Left colon (tissue), 2 donors: ENCODE data around the gene MXI1. TPM values are rescaled to one million over a fixed set of nuclear protein-coding genes. Genes with fewer than 3 reads are reported as not detected.
A peak's percentile ranks its signal among the peaks of the same experiment; 100 is the strongest.

Experiments
- ATAC-seq: fragments of 200-7000 bp; cut with Tn5 transposase; one replicate; pipeline ENCODE4 v1.9.1; 2020; ENCODE audit warnings: mild to moderate bottlenecking, moderate library complexity
- DNase-seq, 2 donors: peaks; one replicate each; pipeline ENCODE4 v3.0.0-alpha.2; 2020
- intact Hi-C, 2 donors: fragments of 100-400 bp; cut with DNase I in 1 of 2; cut with micrococcal nuclease in 1 of 2; formaldehyde crosslinking; loops; one replicate each; pipeline versions ENCODE4 v1.11.2 to v1.14.0; 2022; cut with DNase I, micrococcal nuclease
- total RNA-seq, 2 donors: library from RNA; stranded (reverse); fragmentation: NEBNext Ultra II Directional; extraction: Animal tissue kit (Norgen Biotek cat#: 25700); gene quantifications; one replicate each; pipeline ENCODE4 v1.2.1, GENCODE V29; 2021
- donor health status: DM: no; HTN: no; CAD: no.
- donor health status: DM: yes; HTN: yes; CAD: no.

Gene MXI1
- total RNA-seq, 2 donors from 2014 or later = 134 to 154 TPM

DNA sequence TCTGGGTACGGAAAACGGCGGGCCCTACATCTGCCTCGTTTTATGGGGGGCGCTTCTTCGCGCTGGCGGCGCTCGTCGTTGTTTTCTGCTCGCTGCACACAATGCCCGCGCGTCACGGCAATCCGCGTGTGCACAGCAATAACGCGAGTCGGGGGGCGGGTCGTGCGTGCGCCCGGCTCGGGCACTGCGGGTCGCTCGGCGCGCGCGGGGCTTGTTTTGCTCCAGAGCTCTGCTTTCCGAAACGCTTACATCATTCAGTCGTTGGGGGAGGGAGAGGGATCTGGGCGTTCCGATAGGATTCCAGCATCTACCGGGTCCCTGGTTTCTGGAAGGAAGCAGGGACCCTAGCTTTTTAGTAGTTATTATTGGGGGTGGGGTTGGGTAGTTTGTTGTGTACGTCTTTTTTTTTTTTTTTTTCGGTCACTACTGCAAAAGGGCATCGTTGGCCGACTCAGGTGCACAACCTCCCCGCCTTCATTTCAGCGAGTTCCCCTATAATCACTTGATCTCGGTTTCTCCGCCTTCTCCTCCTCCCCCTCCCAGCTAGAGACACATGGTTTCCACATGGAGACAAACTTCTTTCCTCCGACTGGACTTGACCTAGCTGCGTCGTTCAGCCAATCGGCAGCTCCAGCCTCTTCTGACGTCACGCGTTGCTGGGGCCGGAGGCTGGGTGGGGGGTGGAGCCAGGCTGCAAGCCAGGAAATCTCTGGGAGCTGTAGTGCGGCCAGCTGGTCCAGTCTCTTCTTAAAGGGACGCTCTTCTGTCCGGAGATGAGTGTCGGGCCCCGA, 3.5 kb downstream of the MXI1 start:
- ATAC-seq = peak; percentile 73
- intact Hi-C loops = no loop called here

DNA sequence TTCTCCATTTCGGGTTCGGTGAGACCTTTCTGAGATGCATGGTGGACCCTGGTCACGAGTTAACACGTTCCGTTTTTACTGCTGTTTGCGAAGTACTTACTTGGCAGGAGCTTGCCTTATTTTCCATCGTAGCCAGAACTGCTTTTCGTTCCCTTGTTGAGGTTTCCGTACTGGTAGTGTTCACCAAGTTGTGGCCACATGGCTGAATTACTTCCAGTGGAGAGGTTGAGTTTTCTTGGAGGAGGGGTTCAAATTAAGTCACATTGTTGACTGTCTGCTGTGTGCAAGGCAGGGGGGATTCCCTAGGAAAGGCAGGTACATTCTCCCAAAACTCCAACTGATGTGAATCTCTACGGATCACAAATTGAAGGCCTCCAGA, 4.0 kb downstream of the MXI1 start:
- DNase-seq (no peak), ATAC-seq (no peak)
- intact Hi-C loops = no loop called here

More for the DNA sequence above, 3.5 kb downstream of the MXI1 start:
- DNase-seq = peak; percentile 97 to 98

DNA sequence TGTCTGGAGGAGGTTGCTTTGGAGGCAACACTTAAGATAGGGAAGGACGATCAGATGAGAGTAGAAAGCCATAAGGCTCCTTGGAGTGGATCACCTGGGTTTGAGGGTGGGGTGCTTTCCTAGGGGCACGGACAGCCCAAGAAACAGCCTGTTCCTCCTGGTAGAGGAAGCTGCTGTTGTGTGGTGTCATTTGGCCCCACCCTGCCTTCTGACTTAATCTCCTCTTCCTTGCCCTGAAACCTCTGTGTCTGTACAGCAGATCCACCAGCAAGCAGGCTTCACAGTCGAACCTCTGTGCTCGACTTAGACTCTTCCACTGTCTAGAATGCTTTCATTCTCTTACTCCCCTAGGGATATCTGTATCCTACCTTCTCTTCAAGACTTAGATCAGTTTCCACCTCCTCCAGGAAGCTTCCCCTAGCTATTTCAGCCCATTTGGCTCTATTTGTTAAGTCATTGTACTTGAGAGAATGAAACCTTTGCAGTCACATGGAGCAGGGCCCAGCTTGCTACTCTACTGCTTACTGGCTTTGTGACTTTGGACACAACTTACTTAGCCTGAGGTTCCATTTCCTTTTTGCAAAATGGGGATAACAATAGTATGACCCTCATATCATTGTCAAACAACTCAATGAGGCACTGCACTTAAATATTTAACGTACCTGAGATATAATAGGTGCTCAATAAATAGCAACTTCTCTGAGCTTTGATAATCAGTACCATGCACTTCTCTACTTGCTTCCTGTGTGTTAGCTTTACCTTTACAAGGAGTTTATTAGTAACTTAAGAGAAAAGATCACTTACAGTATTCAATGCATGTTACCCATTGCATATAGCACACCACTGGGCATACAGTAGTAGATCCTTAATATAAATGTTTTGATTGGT, 5.0 kb downstream of the MXI1 start:
- ATAC-seq (peak; percentile 46), DNase-seq (peak; percentile 68 to 82)
- intact Hi-C loops = no loop called here

DNA sequence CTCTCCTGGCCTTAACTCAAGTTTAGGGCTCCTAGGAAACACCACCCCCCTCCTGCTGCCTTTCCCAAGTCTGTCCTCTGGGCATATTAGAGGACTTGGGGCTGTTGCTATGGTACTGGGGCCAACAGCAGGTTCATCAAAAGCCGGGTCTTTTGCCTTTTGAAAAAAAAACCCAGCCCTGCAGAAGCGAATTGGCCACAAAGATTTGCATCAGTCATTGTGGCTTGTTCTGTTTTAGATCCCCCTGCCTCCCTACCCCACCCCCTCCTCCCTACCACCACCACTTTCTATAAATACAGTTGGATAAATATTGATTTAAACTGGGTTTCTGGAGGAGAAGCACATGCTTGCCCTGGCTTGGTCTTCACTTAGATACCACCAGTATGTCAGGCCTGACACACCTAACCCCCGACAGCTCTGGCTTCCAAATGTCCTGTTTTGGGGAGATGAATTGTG, 7.0 kb downstream of the MXI1 start:
- intact Hi-C loops = no loop called here
- no peak for ATAC-seq
- no peak for DNase-seq

DNA sequence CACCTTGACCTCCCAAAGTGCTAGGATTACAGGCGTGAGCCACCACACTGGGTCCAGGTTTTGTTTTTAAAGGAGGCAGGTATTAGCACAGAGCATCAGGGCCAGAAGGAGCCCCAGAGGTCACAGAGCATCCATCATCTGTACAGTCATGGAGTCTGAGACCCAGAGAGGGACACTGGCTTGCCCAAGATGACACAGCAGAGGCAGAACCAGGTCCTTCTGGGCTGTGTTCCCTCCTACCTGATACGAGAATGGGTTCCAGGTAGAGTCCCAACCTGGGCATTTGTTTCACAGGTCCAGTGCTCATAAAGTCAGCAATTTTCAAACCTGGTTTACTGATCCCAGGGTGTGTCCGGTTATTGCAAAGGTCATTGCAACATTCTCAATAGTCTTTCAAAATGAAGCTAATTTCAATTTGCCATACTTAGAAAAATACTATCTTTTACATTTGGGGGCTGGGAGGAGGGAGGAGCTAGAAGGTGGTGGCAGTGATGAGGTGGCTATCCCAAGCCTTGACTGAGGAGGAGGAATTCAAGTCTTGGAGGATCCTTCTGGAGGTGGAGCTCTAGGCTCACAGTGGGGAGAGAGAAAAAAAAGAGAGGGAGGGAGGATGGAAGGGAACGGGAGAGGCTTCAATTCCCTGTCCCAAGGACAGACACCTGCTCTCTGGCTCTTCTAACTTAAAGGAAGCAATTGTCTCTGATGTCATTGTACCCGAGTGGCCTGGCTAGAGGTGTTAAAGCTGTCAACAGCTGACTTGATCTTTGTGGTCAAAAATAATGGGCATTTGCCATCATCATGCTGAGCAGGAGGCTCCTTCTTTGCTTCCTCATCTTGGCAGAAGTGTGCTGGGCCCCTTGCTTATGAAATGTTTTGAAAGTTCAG, 8.1 kb downstream of the MXI1 start:
- DNase-seq = peak in 1 of 2 donors; percentile 30
- intact Hi-C loops = no loop called here
- ATAC-seq = peak; percentile 20

DNA sequence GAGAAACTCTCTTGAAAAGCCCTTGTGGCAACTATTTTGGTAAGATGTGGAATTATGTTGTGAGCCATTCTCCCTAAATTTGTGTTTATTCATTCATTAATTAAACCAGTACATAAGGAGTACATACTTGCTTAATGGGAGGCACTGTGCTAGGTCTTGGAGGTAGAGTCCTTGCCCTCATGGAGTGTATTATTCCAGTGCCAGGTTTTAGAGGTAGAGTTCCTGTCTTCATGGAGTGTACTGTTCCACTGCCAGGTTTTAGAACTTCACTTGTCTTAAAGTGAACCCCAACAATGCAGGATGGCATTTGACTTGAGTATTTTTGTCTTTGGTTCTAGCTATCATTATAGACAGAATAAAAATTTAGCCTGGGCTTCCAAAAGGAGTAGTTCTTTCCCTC, 8.8 kb downstream of the MXI1 start:
- no peak for ATAC-seq
- intact Hi-C loops = no loop called here
- DNase-seq = no peak

DNA sequence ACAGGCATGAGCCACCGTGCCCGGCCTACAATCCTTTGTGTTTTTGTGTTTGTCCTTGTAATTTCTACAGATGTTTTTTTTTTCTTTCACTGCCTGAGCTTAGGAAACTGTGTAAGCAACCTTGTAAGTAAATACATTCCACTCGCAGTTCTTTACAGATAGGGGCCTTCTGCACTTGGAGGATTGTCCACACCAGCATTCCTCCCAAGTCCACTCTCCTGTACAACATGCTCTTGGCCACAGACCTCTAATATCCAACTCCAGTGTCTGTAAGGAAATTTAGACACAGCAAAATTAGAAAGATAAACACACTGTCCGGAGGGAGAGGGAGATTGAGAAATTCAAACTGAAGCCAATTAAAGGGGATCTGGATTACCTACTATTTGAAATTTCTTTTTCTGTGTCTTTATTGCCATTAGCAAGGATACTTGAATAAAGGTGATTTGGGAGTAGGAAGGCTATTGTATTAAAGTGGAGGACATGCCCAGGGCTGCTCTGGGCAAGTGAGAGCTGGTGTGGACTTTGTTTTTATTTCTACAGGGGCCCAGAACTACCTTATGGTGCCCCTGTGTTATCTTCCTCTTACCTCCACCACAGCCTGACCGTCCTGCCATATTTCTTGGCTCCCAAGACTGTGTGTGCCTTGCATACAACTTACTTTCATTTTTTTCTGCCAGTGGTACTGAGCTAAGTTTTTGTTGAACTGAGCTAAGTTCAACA, 9.7 kb downstream of the MXI1 start:
- no peak for ATAC-seq
- intact Hi-C loops = no loop called here
- no peak for DNase-seq

DNA sequence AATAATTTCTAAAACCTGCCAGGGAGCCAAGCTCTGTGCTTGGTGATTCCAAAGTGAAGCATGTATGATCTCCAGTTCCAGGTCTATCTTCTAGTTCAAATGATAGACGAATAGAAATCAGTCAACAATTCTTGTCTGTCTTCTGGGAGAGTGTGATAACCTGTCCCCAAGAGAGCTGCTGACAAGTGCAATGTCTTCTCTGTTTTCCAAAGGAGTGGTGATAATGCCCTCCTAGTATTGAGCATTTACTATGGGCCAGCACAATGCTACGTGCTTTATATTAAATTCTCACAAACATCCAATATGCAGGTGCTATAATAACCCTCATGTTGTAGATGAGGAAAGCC, 10.2 kb downstream of the MXI1 start:
- ATAC-seq (no peak), DNase-seq (no peak)
- intact Hi-C loops = no loop called here

DNA sequence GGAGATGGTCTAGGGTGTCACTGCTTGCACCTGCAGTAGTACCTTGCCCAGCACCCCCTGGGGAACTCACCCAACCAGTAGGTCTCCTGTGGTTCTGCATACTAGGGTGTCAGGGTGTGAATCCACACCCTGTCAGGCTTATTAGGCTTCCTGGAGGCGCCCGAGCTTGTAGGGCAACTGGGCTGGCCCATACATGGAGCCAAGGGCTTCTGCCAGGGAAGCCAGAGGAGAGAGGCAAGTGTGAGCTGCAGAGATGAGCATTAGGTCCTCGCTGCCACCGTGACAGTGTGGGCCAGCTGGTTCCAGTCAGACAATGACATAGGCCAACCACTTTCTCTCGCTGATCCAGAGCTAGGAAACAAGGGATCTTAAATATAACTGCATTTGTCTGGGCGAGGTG, 11.2 kb downstream of the MXI1 start:
- intact Hi-C loops = no loop called here
- no peak for ATAC-seq

DNA sequence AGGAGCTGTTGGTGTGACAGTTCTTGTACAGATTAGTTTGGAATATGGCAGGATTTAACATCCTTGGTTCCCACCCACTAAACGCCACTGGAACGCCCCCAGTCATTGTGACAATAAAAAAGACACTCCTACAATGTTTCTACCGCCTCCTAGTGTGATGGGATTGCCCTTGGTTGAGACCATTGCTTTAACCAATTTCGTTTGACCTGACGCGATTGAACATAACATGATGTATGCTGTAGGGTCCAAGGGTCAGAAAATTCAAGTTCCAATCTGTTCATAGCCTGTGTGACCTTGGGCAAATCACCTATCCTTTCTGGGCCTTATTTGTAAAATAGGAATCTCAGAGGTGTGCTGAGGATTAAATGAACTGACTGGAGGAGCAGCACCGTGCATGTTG, 12.5 kb downstream of the MXI1 start:
- peak; percentile 35 for ATAC-seq
- no peak for DNase-seq
- intact Hi-C loops = loop anchor here in 1 of 2 donors (10.0 kb wide), 1 partner anchor 55 kb away; no protein-coding TSS in a partner anchor

More for the DNA sequence above, 11.2 kb downstream of the MXI1 start:
- DNase-seq = no peak

DNA sequence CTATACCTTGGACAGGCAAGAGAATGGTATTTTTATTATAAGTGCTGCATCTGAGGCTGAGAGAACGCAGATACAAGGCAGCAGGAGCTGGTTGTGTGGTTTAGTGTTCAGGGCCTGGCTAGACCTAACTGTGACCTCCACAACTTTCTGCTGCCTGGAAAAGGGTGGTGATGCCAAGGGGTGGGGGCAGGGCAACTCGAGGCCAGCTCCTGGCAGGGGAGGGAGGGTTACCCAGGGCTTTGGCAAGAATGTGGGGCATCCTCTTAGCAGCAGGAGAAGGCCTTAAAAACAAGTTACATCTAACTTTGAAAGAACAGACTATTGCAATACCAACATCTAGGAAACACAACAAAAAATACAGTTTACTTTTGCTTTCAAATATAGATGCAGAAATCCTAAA, 13.0 kb downstream of the MXI1 start:
- intact Hi-C loops = loop anchor here in 1 of 2 donors (10.0 kb wide), 1 partner anchor 54 kb away; no protein-coding TSS in a partner anchor
- DNase-seq (peak in 1 of 2 donors; percentile 31), ATAC-seq (no peak)

DNA sequence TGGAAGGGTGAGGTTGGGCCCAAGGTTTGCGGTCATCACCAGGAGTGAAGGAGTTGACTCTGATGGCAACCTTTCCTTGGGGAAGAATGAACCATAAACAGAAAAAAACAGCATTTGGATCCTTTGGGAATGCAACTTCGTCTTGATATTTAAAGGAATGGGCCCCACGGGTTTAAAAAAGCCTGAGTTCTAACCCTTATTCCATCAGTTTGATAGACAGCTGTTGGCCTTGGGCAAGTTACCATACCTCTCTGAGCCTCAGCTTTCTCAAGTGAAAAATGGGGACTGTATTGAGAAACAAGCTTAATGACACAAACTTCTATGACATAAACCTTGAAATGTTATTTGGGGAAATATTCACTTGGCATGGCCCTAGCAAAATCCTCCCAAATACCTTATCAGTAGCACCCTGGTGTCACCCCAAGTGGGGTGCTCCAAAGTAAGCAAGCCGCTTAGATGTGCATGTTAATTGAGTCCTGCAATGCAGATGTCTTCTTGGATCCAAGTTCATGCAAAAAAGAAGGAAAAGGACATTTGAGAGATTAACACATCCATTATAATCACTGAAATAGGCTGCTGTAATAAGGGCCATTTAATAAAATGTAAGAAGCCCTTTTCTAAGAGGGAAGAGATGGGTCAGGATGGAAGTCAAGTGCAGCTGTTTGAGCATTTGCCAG, 13.8 kb downstream of the MXI1 start:
- DNase-seq (no peak), ATAC-seq (no peak)
- intact Hi-C loops = loop anchor here in 1 of 2 donors (10.0 kb wide), 1 partner anchor 54 kb away; no protein-coding TSS in a partner anchor

DNA sequence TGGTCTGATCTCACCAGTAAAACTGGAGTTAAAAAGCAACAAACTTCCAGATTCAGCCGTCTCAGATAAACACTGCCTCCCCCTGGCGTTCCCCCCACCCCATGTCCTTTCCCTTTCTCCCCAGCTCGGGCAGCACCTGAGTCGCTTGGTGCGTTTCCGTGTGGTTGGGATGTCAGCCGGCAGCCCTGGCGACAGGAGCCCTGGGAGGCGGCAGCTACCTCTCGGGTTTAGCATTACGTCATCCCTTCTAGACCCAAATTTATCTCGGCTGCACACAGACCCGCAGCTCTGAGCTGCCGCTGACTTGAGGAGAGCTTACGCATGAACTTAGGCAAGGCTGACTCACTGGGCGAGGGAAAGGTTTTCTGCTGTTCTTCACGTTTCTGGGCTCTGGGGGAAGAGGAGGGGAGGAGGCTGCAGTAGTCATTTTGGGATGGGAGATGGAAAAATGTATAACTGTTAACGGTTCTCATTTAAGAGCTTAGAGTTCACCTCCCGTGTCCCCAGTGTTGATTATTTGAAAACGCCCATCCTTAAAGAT, 14.4 kb downstream of the MXI1 start:
- intact Hi-C loops = loop anchor here in 1 of 2 donors (10.0 kb wide), 1 partner anchor 53 kb away; no protein-coding TSS in a partner anchor
- ATAC-seq (peak; percentile 1), DNase-seq (peak; percentile 54 to 73)

DNA sequence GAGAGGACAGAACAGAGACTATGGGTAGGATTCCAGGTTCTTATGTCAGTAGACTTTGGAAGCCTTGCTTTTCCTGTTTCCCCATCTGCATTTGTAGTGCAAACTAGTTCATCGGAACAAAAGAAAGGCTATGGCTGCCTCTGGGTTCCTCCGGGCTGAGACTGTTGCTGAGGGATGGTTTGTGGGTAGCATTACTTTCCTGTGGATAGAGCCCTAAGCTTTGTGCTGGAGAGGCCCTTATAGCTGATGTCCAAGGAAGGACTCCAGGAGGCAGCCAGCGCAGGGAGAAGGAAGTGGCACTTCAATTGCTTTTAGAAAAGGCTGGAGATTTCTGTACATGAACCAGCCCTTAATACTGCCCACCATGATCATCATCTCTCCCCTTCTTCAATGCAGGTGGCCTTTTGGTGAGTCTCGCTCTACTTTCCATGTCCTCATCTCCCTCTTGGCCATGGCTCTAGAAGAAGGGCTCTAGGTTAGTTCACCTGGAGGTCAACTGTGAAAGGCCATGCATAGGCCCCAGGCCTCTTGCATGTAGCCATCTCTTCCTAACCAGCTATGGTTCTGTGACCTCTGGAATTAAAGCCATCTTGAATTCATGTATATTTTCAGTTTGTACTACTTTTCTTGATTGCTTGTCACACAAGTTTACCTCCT, 15.4 kb downstream of the MXI1 start:
- ATAC-seq = no peak
- intact Hi-C loops = loop anchor here in 1 of 2 donors (10.0 kb wide), 1 partner anchor 52 kb away; no protein-coding TSS in a partner anchor

DNA sequence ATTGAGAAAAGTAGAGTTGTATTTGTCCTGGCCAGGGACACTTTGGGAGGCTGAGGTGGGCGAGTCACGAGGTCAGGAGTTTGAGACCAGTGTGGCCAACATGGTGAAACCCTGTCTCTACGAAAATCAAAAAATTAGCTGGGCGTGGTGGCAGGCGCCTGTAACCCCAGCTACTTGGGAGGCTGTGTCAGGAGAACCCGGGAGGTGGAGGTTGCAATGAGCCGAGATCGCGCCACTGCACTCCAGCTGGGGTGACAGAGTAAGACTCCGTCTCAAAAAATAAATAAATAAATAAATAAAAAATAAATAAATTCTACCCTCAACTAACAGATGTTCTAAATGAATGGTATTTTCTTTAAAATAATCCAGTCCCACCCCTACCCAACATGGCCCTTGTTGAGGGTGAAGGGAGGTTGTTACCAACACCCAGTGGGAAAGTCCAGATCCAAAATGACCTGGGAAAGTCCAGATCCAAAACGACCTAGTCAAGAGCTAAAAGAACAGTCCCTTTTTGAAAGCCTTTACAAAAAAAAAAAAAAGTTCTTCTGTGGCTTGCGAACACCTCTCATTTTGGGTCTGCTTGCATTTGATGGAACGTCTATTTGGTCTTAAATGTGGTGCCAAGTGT, 16.0 kb downstream of the MXI1 start:
- no peak for ATAC-seq
- intact Hi-C loops = loop anchor here in 1 of 2 donors (10.0 kb wide), 1 partner anchor 51 kb away; no protein-coding TSS in a partner anchor

More for the DNA sequence above, 15.4 kb downstream of the MXI1 start:
- no peak for DNase-seq

DNA sequence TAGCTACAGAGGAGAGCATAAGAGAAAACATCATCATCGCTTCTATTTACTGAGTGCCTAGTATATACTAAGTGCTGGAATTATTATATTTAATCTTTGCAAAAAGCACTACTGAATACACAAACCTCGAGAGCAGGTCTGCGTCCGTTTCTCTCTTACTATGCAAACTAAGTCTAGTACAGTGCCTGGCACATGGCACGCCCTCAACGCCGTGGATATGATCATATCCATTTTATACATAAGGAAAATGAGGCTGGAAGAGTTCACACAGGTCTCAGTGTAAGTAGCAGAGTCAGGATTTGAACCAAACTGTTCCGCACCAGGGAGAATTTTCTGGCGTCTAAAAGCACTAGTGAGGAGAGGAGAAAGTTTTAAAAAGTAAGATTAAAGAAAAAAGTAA, 17.6 kb downstream of the MXI1 start:
- ATAC-seq = no peak
- no peak for DNase-seq
- intact Hi-C loops = loop anchor here in 1 of 2 donors (10.0 kb wide), 1 partner anchor 50 kb away; no protein-coding TSS in a partner anchor

More for the DNA sequence above, 16.0 kb downstream of the MXI1 start:
- DNase-seq = no peak
